ENCODE data around the gene NHEJ1. TPM values are rescaled to one million over a fixed set of nuclear protein-coding genes. Genes with fewer than 3 reads are reported as not detected.

NHEJ1 gene
- total RNA-seq, 1 donor: 21.7 TPM

DNA sequence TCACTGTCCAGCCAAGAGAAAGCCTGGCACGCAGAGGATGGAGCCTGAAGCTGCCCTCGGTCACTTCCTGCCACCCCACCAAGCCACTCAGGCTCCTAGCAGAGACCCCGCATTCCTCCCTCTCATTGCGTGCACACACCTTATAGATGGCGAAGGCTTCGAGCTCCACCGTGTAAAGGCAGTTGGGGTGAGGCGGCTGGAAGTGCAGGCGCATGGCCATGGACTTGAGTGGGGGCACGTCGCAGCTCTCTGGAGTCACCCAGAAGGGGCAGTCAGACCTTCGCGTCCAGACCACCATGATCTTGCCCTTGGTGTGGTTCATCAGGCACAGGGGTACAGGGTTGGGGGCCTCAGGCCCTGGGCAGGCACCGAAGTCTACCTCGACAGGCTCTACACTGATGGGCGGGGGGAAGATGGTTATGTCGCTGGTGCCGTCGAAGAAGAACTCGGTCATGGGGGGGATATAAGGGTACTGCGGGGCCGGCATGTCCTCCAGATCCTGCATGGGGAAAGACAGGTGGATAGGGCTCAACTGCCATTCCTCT is 133.0 kb downstream of the NHEJ1 start:
- Histone ChIP-seq H3K27me3 (ENCODE audit: insufficient read depth, low read length) (peaks cover 18% of the 10 kb centered on the region), H3K27ac (ENCODE audit: low read depth, low read length) (no peak overlapping the region), H3K4me1 (ENCODE audit: insufficient read depth, low read length) (no peaks in the 10 kb centered on the region), H3K79me2 (ENCODE audit: insufficient read depth, low read length) (no peaks in the 10 kb centered on the region), H3K36me3 (ENCODE audit: insufficient read depth, low read length) (no peaks in the 10 kb centered on the region), H4K20me1 (ENCODE audit: insufficient read depth, low read length) (peaks cover 3% of the 10 kb centered on the region), H3K4me3 (ENCODE audit: insufficient read depth, low read length) (no peak overlapping the region), H3K4me2 (ENCODE audit: insufficient read depth, low read length) (no peak overlapping the region), H2AFZ (ENCODE audit: low read length) (no peak overlapping the region), H3K9me3 (ENCODE audit: low read depth, low read length) (no peaks in the 10 kb centered on the region)
- TF ChIP-seq, protein P1, sequence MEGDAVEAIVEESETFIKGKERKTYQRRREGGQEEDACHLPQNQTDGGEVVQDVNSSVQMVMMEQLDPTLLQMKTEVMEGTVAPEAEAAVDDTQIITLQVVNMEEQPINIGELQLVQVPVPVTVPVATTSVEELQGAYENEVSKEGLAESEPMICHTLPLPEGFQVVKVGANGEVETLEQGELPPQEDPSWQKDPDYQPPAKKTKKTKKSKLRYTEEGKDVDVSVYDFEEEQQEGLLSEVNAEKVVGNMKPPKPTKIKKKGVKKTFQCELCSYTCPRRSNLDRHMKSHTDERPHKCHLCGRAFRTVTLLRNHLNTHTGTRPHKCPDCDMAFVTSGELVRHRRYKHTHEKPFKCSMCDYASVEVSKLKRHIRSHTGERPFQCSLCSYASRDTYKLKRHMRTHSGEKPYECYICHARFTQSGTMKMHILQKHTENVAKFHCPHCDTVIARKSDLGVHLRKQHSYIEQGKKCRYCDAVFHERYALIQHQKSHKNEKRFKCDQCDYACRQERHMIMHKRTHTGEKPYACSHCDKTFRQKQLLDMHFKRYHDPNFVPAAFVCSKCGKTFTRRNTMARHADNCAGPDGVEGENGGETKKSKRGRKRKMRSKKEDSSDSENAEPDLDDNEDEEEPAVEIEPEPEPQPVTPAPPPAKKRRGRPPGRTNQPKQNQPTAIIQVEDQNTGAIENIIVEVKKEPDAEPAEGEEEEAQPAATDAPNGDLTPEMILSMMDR (IDR thresholded peaks at IDR 0.05; ENCODE audit: extremely low read depth, low read depth, low read length): no peak
- DNase-seq (ENCODE audit: insufficient read length, low spot score, missing footprints): peak; percentile 15

DNA sequence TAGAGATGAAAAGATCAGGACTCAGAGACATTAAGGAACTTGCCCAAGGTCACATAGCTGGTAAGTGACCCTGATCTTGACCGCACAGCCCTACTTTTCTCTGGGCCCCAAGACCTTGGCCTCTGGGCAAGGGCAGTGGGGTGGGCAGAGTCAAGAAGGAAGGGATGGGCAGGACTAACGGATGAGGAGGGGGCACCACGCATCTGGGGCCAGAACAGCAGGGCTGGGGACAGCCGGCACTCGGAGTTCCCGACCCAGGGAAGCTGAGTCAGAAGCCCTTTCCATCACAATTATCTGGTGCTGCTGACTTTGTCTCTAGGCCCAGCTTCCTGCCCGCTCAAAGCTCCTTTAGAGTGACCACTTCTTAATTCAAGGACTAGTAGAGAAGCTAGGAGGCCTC is 133.7 kb downstream of the NHEJ1 start:
- Histone ChIP-seq H3K27me3 (ENCODE audit: insufficient read depth, low read length) (peaks cover 14% of the 10 kb centered on the region), H3K9me3 (ENCODE audit: low read depth, low read length) (no peaks in the 10 kb centered on the region), H4K20me1 (ENCODE audit: insufficient read depth, low read length) (peaks cover 3% of the 10 kb centered on the region), H3K79me2 (ENCODE audit: insufficient read depth, low read length) (no peaks in the 10 kb centered on the region), H3K27ac (ENCODE audit: low read depth, low read length) (no peak overlapping the region), H2AFZ (ENCODE audit: low read length) (no peak overlapping the region), H3K4me3 (ENCODE audit: insufficient read depth, low read length) (no peak overlapping the region), H3K4me1 (ENCODE audit: insufficient read depth, low read length) (no peaks in the 10 kb centered on the region), H3K36me3 (ENCODE audit: insufficient read depth, low read length) (no peaks in the 10 kb centered on the region), H3K4me2 (ENCODE audit: insufficient read depth, low read length) (no peak overlapping the region)
- DNase-seq (ENCODE audit: insufficient read length, low spot score, missing footprints): peak; percentile 11
- TF ChIP-seq, protein P1 (IDR thresholded peaks at IDR 0.05; ENCODE audit: extremely low read depth, low read depth, low read length): no peak

DNA sequence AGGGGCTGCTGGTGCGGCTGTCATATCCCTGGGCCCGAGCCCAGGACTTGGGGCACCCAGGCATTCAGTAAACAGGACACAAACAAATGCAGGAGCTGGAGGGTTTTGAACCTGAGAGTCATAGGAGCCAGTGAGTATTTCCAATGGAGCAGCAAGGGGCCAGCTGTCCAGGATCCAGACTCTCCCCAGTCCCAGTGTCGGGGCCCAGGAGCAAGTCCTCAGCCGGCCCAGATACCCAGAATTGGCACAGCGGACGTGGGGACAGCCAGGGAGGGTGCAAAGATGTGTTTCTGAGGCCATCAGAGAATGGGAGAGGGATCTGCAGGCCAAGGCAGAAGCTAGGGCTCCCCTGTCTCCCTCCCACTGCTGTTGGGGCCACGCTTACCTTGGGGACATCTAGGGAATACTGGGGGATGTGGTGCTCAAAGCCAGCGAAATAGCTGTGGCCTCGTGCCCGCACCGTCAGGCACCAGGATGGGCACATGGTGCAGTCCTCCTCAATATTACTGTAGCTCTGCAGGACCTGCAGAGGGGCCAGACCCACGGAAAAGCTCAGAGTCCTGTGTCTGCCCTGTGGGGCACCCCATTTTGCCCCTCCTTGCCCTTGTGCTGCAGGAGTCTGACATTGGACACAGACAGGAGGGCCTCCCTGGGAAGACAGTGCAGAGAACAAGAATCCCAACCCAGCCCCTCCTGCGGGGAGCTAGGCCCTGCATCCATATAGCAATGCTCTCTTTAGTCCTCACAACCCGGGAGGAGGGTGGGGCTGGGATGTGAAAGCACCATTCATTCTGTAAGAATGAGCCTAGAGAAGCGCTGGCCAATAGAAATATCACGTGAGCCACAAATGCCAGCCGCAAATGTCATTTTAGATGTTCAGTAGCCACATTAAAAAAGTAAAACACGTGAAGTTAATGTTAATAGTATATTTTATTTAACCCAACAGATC is 134.7 kb downstream of the NHEJ1 start:
- Histone ChIP-seq H4K20me1 (ENCODE audit: insufficient read depth, low read length) (peaks cover 3% of the 10 kb centered on the region), H3K9me3 (ENCODE audit: low read depth, low read length) (no peaks in the 10 kb centered on the region), H3K4me1 (ENCODE audit: insufficient read depth, low read length) (no peaks in the 10 kb centered on the region), H3K36me3 (ENCODE audit: insufficient read depth, low read length) (no peaks in the 10 kb centered on the region), H3K4me3 (ENCODE audit: insufficient read depth, low read length) (no peak overlapping the region), H3K79me2 (ENCODE audit: insufficient read depth, low read length) (no peaks in the 10 kb centered on the region), H3K4me2 (ENCODE audit: insufficient read depth, low read length) (no peak overlapping the region), H3K27me3 (ENCODE audit: insufficient read depth, low read length) (peaks cover 16% of the 10 kb centered on the region), H2AFZ (ENCODE audit: low read length) (no peak overlapping the region), H3K27ac (ENCODE audit: low read depth, low read length) (no peak overlapping the region)
- TF ChIP-seq, protein P1 (IDR thresholded peaks at IDR 0.05; ENCODE audit: extremely low read depth, low read depth, low read length): no peak
- DNase-seq (ENCODE audit: insufficient read length, low spot score, missing footprints): peak; percentile 84

Small RNAs within 50 kb of the gene (small RNA-seq; reads per million reads assigned to genes)
- gene MIR3131 (not detected), gene RN7SL764P (not detected)

Other genes with a start within 250 kb of the NHEJ1 start
- gene CDK5R2, start 201.1 kb downstream of the NHEJ1 start, total RNA-seq: not detected in 2 replicates
- not detected in 2 replicates for gene FEV, start 175.6 kb downstream of the NHEJ1 start, total RNA-seq
- gene CRYBA2, start 167.4 kb downstream of the NHEJ1 start, total RNA-seq: not detected in 2 replicates
- gene CFAP65, start 119.3 kb downstream of the NHEJ1 start, total RNA-seq: not detected in 2 replicates
- gene IHH, start 99.9 kb downstream of the NHEJ1 start, total RNA-seq: under 0.01 and 0.29 TPM in 2 replicates
- 1.4 and 1.5 TPM in 2 replicates for gene SLC23A3, start 9.2 kb upstream of the NHEJ1 start, total RNA-seq
- 26.1 and 26.5 TPM in 2 replicates for gene CNPPD1, start 16.1 kb upstream of the NHEJ1 start, total RNA-seq
- 109 and 121 TPM in 2 replicates for gene RETREG2, start 17.5 kb upstream of the NHEJ1 start, total RNA-seq
- 25.0 and 26.5 TPM in 2 replicates for gene ZFAND2B, start 46.0 kb upstream of the NHEJ1 start, total RNA-seq
- 26.2 and 28.2 TPM in 2 replicates for gene ABCB6, start 58.1 kb upstream of the NHEJ1 start, total RNA-seq
- gene ATG9A, start 68.8 kb upstream of the NHEJ1 start, total RNA-seq: 56.0 and 60.8 TPM in 2 replicates
- gene ANKZF1, start 69.0 kb upstream of the NHEJ1 start, total RNA-seq: 35.1 TPM in 2 replicates
- gene GLB1L, start 84.6 kb upstream of the NHEJ1 start, total RNA-seq: 13.0 and 21.0 TPM in 2 replicates
- 29.5 and 31.8 TPM in 2 replicates for gene STK16, start 84.7 kb upstream of the NHEJ1 start, total RNA-seq
- not detected in 2 replicates for gene TUBA4B, start 92.4 kb upstream of the NHEJ1 start, total RNA-seq
- gene TUBA4A, start 93.1 kb upstream of the NHEJ1 start, total RNA-seq: 11.9 and 13.6 TPM in 2 replicates
- 33.3 and 41.3 TPM in 2 replicates for gene DNAJB2, start 118.6 kb upstream of the NHEJ1 start, total RNA-seq
- under 0.01 and 1.2 TPM in 2 replicates for gene PTPRN, start 148.6 kb upstream of the NHEJ1 start, total RNA-seq
- not detected in 2 replicates for gene RESP18, start 171.9 kb upstream of the NHEJ1 start, total RNA-seq
- 60.7 and 67.3 TPM in 2 replicates for gene DNPEP, start 227.1 kb upstream of the NHEJ1 start, total RNA-seq

Measured in osteoblast (primary cell).